ENCODE measurements around the gene CA12.
"Not testable (repeated sequence)": the region's sequence is repeated elsewhere in the genome, so short reads cannot be mapped to it uniquely, and the experiment has no call there.

The CA12 gene

GRCh38 chr15:63322541-63322940 is 59.1 kb downstream of the CA12 start:
- no peak overlapping the region for H3K4me3 ChIP-seq (ENCODE audit: low read depth in 1 of 2, low read length in 2 of 2)
- H3K27ac ChIP-seq (ENCODE audit: low read length): no peak overlapping the region
- H3K79me2 ChIP-seq (ENCODE audit: insufficient read depth, low read length): no peaks in the 10 kb centered on the region
- no peaks in the 10 kb centered on the region for H3K27me3 ChIP-seq (ENCODE audit: insufficient read depth, low read length, poor library complexity)
- no peaks in the 10 kb centered on the region for H3K4me1 ChIP-seq (ENCODE audit: insufficient read depth, low read length)
- H3K36me3 ChIP-seq (ENCODE audit: insufficient read depth, low read length): no peaks in the 10 kb centered on the region
- H3K4me2 ChIP-seq (ENCODE audit: insufficient read depth, low read length): no peak overlapping the region
- TF ChIP-seq CTCF (IDR thresholded peaks at IDR 0.05; ENCODE audit: borderline replicate concordance, extremely low read depth, low read length, poor library complexity, severe bottlenecking): no peak
- TF ChIP-seq EZH2 (IDR thresholded peaks at IDR 0.05; ENCODE audit: borderline replicate concordance, low read depth, low read length, severe bottlenecking): no peak
- no peak overlapping the region for H3K9ac ChIP-seq (ENCODE audit: low read depth, low read length)
- no peak for ATAC-seq (ENCODE audit: insufficient read depth, low read depth)
- DNase-seq: peak; percentile 6
- no peaks in the 10 kb centered on the region for H3K9me3 ChIP-seq (ENCODE audit: insufficient read depth, low read length, severe bottlenecking)
- no peaks in the 10 kb centered on the region for H4K20me1 ChIP-seq (ENCODE audit: insufficient read depth, low read length)
- H2AFZ ChIP-seq (ENCODE audit: low read depth, low read length): no peak overlapping the region

GRCh38 chr15:63321462-63321861 is 60.2 kb downstream of the CA12 start:
- Histone ChIP-seq H4K20me1 (ENCODE audit: insufficient read depth, low read length) (no peaks in the 10 kb centered on the region), H3K4me2 (ENCODE audit: insufficient read depth, low read length) (no peak overlapping the region), H3K9me3 (ENCODE audit: insufficient read depth, low read length, severe bottlenecking) (no peaks in the 10 kb centered on the region), H3K36me3 (ENCODE audit: insufficient read depth, low read length) (no peaks in the 10 kb centered on the region), H3K4me1 (ENCODE audit: insufficient read depth, low read length) (no peaks in the 10 kb centered on the region), H3K27ac (ENCODE audit: low read length) (no peak overlapping the region), H2AFZ (ENCODE audit: low read depth, low read length) (no peak overlapping the region), H3K9ac (ENCODE audit: low read depth, low read length) (no peak overlapping the region), H3K79me2 (ENCODE audit: insufficient read depth, low read length) (no peaks in the 10 kb centered on the region), H3K27me3 (ENCODE audit: insufficient read depth, low read length, poor library complexity) (no peaks in the 10 kb centered on the region), H3K4me3 (ENCODE audit: low read depth in 1 of 2, low read length in 2 of 2) (no peak overlapping the region)
- no peak for ATAC-seq (ENCODE audit: insufficient read depth, low read depth)
- no peak for DNase-seq
- TF ChIP-seq CTCF (IDR thresholded peaks at IDR 0.05; ENCODE audit: borderline replicate concordance, extremely low read depth, low read length, poor library complexity, severe bottlenecking) (no peak), EZH2 (IDR thresholded peaks at IDR 0.05; ENCODE audit: borderline replicate concordance, low read depth, low read length, severe bottlenecking) (no peak)

GRCh38 chr15:63320981-63321380 is 60.7 kb downstream of the CA12 start:
- not testable (repeated sequence) for H2AFZ ChIP-seq (ENCODE audit: low read depth, low read length); H3K9me3 ChIP-seq (ENCODE audit: insufficient read depth, low read length, severe bottlenecking); H3K9ac ChIP-seq (ENCODE audit: low read depth, low read length); H3K27me3 ChIP-seq (ENCODE audit: insufficient read depth, low read length, poor library complexity); H3K36me3 ChIP-seq (ENCODE audit: insufficient read depth, low read length); H4K20me1 ChIP-seq (ENCODE audit: insufficient read depth, low read length); ATAC-seq (ENCODE audit: insufficient read depth, low read depth); DNase-seq; H3K27ac ChIP-seq (ENCODE audit: low read length); H3K4me3 ChIP-seq (ENCODE audit: low read depth in 1 of 2, low read length in 2 of 2); H3K4me1 ChIP-seq (ENCODE audit: insufficient read depth, low read length); H3K79me2 ChIP-seq (ENCODE audit: insufficient read depth, low read length); H3K4me2 ChIP-seq (ENCODE audit: insufficient read depth, low read length)

- H3K79me2 ChIP-seq (ENCODE audit: insufficient read depth, low read length); H3K4me2 ChIP-seq (ENCODE audit: insufficient read depth, low read length); ATAC-seq (ENCODE audit: insufficient read depth, low read depth); H3K27ac ChIP-seq (ENCODE audit: low read length); H3K4me1 ChIP-seq (ENCODE audit: insufficient read depth, low read length); H3K9me3 ChIP-seq (ENCODE audit: insufficient read depth, low read length, severe bottlenecking); H3K27me3 ChIP-seq (ENCODE audit: insufficient read depth, low read length, poor library complexity); H4K20me1 ChIP-seq (ENCODE audit: insufficient read depth, low read length); H2AFZ ChIP-seq (ENCODE audit: low read depth, low read length); DNase-seq; H3K4me3 ChIP-seq (ENCODE audit: low read depth in 1 of 2, low read length in 2 of 2); H3K36me3 ChIP-seq (ENCODE audit: insufficient read depth, low read length); H3K9ac ChIP-seq (ENCODE audit: low read depth, low read length): not testable (repeated sequence)
These were observed 61.2 kb downstream of the CA12 start for GRCh38 chr15:63320446-63320845.

Measured in DND-41 (cell line).